Psoas muscle (tissue), 8 donors: ENCODE data around the gene SERPINB3. TPM values are rescaled to one million over a fixed set of nuclear protein-coding genes. Genes with fewer than 3 reads are reported as not detected.

Source experiments
- ATAC-seq, 4 donors: fragments of 200-7000 bp; cut with Tn5 transposase; one replicate each; pipeline ENCODE4 v1.9.1; 2020; ENCODE audit warnings: moderate library complexity in 3 of 4, mild to moderate bottlenecking in 2 of 4
- DNase-seq, 2 donors: peaks; one replicate each; pipeline ENCODE4 v3.0.0-alpha.2; 2020
- H3K27ac ChIP-seq: fragments of 200-600 bp; one replicate; pipeline ENCODE4 v1.8.0; 2022
- H3K27me3 ChIP-seq, 3 donors: fragments of 200-600 bp in 1 of 3; one replicate each; pipeline versions ENCODE4 v1.6.1 to v1.8.0; 2013 to 2022; ENCODE audit warnings: low read length in 2 of 3, mild to moderate bottlenecking in 2 of 3, moderate library complexity in 1 of 3; ENCODE audit not compliant: insufficient read depth in 3 of 3
- H3K36me3 ChIP-seq, 2 donors: fragments of 200-600 bp in 1 of 2; one replicate each; pipeline versions ENCODE4 v1.6.1 to v1.8.0; 2013 to 2022; ENCODE audit warnings: low read depth in 1 of 2, mild to moderate bottlenecking in 1 of 2, moderate library complexity in 1 of 2; ENCODE audit not compliant: insufficient read depth in 1 of 2
- H3K4me1 ChIP-seq: fragments of 200-600 bp; one replicate; pipeline ENCODE4 v1.8.0; 2022
- H3K4me3 ChIP-seq: fragments of 200-600 bp; one replicate; pipeline ENCODE4 v1.8.0; 2022; ENCODE audit warnings: mild to moderate bottlenecking
- H3K9me3 ChIP-seq: fragments of 200-600 bp; one replicate; pipeline ENCODE4 v1.8.0; 2022
- WGBS, 3 donors: extraction: QIAGEN DNeasy Blood & Tissue Kit; methylation state at CpG; one replicate each; pipeline versions ENCODE4 v1.1.6 to v1.1.7; 2013; 5-methylcytosine and 5-hydroxymethylcytosine counted together
- intact Hi-C, 2 donors: fragments of 100-400 bp; cut with DNase I; formaldehyde crosslinking; loops; one replicate each; pipeline versions ENCODE4 v1.11.0 to v1.14.2; 2022
- polyA plus RNA-seq, 3 donors: library from polyadenylated mRNA; stranded (reverse); fragments of 200-250 nt; gene quantifications; one replicate each; pipeline ENCODE4 v1.2.3, GENCODE V29; 2013
- total RNA-seq, 4 donors: library from RNA; stranded (reverse); fragmentation: NEBNext Ultra II Directional in 2 of 4; extraction: Animal tissue kit (Norgen Biotek cat#: 25700) in 2 of 4; gene quantifications; one replicate each; pipeline versions ENCODE4 v1.2.1 to v1.2.4, GENCODE V29; 2021 to 2023
- TF ChIP-seq, protein P1 (sequence below): fragments of 200-600 bp; IDR thresholded peaks from one replicate; pipeline ENCODE4 v1.8.0; 2022; ENCODE audit warnings: antibody characterized with exemption
- donor health status: healthy with polysubstance abuse.
- donor health status: DM: no; HTN: no; CAD: no; lungs with moderate emphysema.
- donor health status: Bipolar disorder and iron deficiency.
- donor health status: healthy.
- donor health status: DM: yes; HTN: yes; CAD: no.
- donor health status: DM: no; HTN: no; CAD: no.
- donor health status: DM: no; HTN: no; CAD: no.
- donor health status: DM: yes; HTN: yes; CAD: no.

Gene SERPINB3
- total and polyA plus RNA-seq, 7 donors: 0.03 to 0.12 (median 0.07) TPM; not detected in 3

DNA sequence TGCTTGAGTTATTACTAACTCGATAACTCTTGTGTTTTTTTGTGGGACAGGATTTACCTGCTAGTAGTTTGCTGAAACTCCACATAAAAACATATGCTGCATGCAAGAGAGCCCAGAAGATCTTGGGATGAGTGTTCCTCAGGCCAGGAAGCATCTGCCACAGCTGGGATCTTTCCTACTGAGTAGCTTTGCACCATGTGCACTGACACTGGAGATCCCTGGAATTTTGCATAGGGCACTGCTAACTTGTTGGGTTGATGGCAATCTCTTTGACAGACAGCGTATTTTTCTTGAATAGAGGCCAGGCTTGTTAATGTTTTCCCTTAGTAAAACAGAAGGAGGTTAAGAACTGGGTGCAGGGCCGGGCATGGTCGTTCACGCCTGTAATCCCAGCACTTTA lies 40.3 kb upstream of the SERPINB3 start:
- H3K36me3 ChIP-seq: no peaks in the 10 kb centered on the region
- H3K4me3 ChIP-seq: no peak overlapping the region
- ATAC-seq (no peak), DNase-seq (no peak)
- no peak overlapping the region for H3K27ac ChIP-seq
- no peaks in the 10 kb centered on the region for H3K4me1 ChIP-seq
- H3K27me3 ChIP-seq: no peaks in the 10 kb centered on the region
- intact Hi-C loops: no loop called here
- H3K9me3 ChIP-seq: no peaks in the 10 kb centered on the region
- TF ChIP-seq, protein P1, sequence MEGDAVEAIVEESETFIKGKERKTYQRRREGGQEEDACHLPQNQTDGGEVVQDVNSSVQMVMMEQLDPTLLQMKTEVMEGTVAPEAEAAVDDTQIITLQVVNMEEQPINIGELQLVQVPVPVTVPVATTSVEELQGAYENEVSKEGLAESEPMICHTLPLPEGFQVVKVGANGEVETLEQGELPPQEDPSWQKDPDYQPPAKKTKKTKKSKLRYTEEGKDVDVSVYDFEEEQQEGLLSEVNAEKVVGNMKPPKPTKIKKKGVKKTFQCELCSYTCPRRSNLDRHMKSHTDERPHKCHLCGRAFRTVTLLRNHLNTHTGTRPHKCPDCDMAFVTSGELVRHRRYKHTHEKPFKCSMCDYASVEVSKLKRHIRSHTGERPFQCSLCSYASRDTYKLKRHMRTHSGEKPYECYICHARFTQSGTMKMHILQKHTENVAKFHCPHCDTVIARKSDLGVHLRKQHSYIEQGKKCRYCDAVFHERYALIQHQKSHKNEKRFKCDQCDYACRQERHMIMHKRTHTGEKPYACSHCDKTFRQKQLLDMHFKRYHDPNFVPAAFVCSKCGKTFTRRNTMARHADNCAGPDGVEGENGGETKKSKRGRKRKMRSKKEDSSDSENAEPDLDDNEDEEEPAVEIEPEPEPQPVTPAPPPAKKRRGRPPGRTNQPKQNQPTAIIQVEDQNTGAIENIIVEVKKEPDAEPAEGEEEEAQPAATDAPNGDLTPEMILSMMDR: no peak
- 77 to 87% (median 81%) methylated on average over 5 of the region's 5 CpGs for WGBS, 3 donors

DNA sequence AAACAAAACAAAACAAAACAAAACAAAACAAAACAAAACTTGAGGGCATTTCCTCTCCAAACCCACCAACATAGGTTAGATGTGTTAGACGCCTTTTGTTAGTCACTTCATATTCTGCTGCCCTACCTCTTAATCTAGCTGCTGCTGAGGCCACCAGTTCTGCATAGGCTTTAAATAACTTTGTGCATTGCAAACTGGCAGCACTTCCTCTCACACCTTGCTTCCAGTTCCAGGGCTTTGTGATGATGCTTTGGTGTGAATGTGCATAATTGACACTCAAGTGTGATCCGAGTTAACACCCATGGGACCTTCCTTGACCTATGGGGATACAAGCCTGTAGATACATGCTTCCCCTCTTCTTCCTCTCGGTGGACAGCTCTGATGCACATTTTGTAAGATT lies 38.8 kb upstream of the SERPINB3 start:
- no peak overlapping the region for H3K27ac ChIP-seq
- 42 to 48% (median 42%) methylated on average over 3 of the region's 3 CpGs for WGBS, 3 donors
- H3K9me3 ChIP-seq: no peaks in the 10 kb centered on the region
- ATAC-seq (no peak), DNase-seq (no peak)
- no peak overlapping the region for H3K4me3 ChIP-seq
- H3K27me3 ChIP-seq: no peaks in the 10 kb centered on the region
- no peaks in the 10 kb centered on the region for H3K36me3 ChIP-seq
- no peaks in the 10 kb centered on the region for H3K4me1 ChIP-seq
- intact Hi-C loops: no loop called here
- TF ChIP-seq, protein P1: no peak

DNA sequence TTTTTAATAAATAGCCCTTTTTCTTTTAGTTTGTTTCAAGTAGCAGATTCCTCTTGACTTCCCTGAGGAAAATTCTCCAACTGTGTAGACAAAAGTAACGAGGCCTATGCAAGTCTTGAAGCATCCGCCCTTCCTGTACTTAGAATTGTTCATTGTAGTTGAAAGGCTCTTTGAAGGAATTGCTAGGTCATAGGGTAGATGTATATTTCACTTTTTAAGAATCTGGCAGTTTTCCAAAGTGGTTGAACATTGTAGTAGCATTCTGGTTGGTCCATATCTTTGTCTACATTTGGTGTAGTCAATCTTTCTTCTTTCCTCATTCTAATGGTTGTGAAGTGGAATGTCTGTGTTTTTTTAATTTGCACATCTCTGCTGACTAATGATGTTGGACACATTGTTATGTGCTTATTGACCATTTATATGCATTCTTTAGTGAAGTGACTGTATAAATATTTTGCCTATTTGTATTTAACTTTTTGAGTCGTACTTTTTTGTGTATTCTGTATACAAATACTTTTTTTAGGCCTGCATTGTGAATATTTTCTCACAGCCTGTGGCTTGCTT lies 35.5 kb upstream of the SERPINB3 start:
- H3K27ac ChIP-seq: no peak overlapping the region
- no peak for ATAC-seq
- TF ChIP-seq, protein P1: no peak
- intact Hi-C loops: no loop called here
- H3K4me1 ChIP-seq: no peaks in the 10 kb centered on the region
- no peak for DNase-seq
- WGBS, 3 donors: 47 to 64% (median 63%) methylated on average over 3 of the region's 3 CpGs
- H3K4me3 ChIP-seq: no peak overlapping the region
- no peaks in the 10 kb centered on the region for H3K9me3 ChIP-seq
- no peaks in the 10 kb centered on the region for H3K36me3 ChIP-seq
- no peaks in the 10 kb centered on the region for H3K27me3 ChIP-seq

DNA sequence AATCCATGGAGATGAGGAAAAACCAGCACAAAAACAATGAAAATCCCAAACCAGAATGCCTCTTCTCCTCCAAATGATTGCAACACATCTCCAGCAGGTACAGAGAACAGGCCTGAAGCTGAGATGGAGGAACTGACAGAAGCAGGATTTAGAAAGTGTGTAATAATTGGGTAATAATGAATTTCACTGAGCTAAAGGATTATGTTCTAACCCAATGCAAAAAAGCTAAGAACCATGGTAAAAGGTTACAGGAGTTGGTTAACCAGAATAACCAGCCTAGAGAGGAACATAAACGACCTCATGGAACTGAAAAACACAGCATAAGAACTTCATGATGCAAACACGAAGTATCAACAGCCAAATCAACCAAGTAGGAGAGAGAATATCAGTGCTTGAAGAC lies 27.4 kb upstream of the SERPINB3 start:
- Histone ChIP-seq H3K4me3 (no peak overlapping the region), H3K27me3 (no peaks in the 10 kb centered on the region), H3K27ac (no peak overlapping the region), H3K4me1 (no peaks in the 10 kb centered on the region), H3K9me3 (no peaks in the 10 kb centered on the region), H3K36me3 (no peaks in the 10 kb centered on the region)
- no peak for ATAC-seq
- DNase-seq: no peak
- TF ChIP-seq, protein P1: no peak
- intact Hi-C loops: no loop called here
- 44 to 54% (median 49%) methylated on average over 2 of the region's 2 CpGs for WGBS, 3 donors

DNA sequence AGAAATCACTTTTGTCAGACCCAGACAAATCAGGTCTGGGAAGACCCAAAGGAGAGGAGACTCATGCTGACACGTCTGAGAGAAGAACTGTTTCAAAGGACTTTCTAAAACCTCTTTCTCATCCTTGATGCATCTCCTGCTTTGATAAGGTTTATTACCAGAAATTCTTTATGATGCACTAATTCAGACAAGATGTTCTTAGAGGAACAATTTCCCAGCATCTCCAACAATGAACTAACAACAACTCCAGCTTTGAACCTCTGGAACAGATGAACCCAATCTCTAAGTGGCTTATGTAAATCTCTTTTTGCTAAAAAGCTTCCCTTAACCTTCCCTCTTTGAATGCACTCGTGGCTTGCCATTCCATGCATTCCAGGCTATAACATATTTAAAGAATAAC lies 25.2 kb upstream of the SERPINB3 start:
- intact Hi-C loops: no loop called here
- Histone ChIP-seq H3K4me1 (no peaks in the 10 kb centered on the region), H3K27ac (no peak overlapping the region), H3K9me3 (no peaks in the 10 kb centered on the region), H3K36me3 (no peaks in the 10 kb centered on the region), H3K4me3 (no peak overlapping the region), H3K27me3 (no peaks in the 10 kb centered on the region)
- TF ChIP-seq, protein P1: no peak
- 43 to 53% (median 48%) methylated on average over 2 of the region's 2 CpGs for WGBS, 3 donors
- no peak for DNase-seq
- ATAC-seq: no peak
